ENCODE data around the gene MAP3K7.
A peak's percentile ranks its signal among the peaks of the same experiment; 100 is the strongest.

Gene MAP3K7

GRCh38 chr6:90586836-90587638, at the start of gene MAP3K7:
TSS of gene MAP3K7 (minus strand) at chr6:90587072. CDS start at chr6:90586883, 189 bp downstream.
- peak; percentile 92 for DNase-seq

- DNase-seq: no peak
Measured at GRCh38 chr6:90631046-90631445, 44.2 kb upstream of the MAP3K7 start.

- DNase-seq: no peak
Measured at GRCh38 chr6:90621581-90621980, 34.7 kb upstream of the MAP3K7 start.

- DNase-seq: no peak
Measured at GRCh38 chr6:90619221-90619620, 32.3 kb upstream of the MAP3K7 start.

- no peak for DNase-seq
Measured at GRCh38 chr6:90612313-90612680, 25.4 kb upstream of the MAP3K7 start.

GRCh38 chr6:90611543-90612312, 24.9 kb upstream of the MAP3K7 start:
- no peak for DNase-seq

- DNase-seq: peak; percentile 32
Measured at GRCh38 chr6:90610751-90611542, 24.1 kb upstream of the MAP3K7 start.

GRCh38 chr6:90610301-90610750, 23.5 kb upstream of the MAP3K7 start:
- no peak for DNase-seq

GRCh38 chr6:90605749-90606340, 19.0 kb upstream of the MAP3K7 start:
- DNase-seq: no peak

GRCh38 chr6:90604546-90604945, 17.7 kb upstream of the MAP3K7 start:
- DNase-seq: no peak

GRCh38 chr6:90599151-90599550, 12.3 kb upstream of the MAP3K7 start:
- no peak for DNase-seq

- no peak for DNase-seq
Measured at GRCh38 chr6:90598192-90598951, 11.5 kb upstream of the MAP3K7 start.

- no peak for DNase-seq
Measured at GRCh38 chr6:90596967-90597539, 10.2 kb upstream of the MAP3K7 start.

- no peak for DNase-seq
Measured at GRCh38 chr6:90595854-90596253, 9.0 kb upstream of the MAP3K7 start.

- no peak for DNase-seq
Measured at GRCh38 chr6:90586546-90586835, 381 bp downstream of the MAP3K7 start.

GRCh38 chr6:90584636-90585255, 2.1 kb downstream of the MAP3K7 start:
- no peak for DNase-seq

GRCh38 chr6:90583836-90584481, 2.9 kb downstream of the MAP3K7 start:
- no peak for DNase-seq

- DNase-seq: no peak
Measured at GRCh38 chr6:90583179-90583835, 3.6 kb downstream of the MAP3K7 start.

GRCh38 chr6:90581146-90581545, 5.7 kb downstream of the MAP3K7 start:
- no peak for DNase-seq

- no peak for DNase-seq
Measured at GRCh38 chr6:90578894-90579549, 7.8 kb downstream of the MAP3K7 start.

All from DMS153 (cell line).